Measurements from ENCODE around the gene RYR1.
"Not testable (repeated sequence)": the region's sequence is repeated elsewhere in the genome, so short reads cannot be mapped to it uniquely, and the experiment has no call there.

RYR1 gene

GRCh38 chr19:38569368-38569983, 136.0 kb downstream of the RYR1 start:
- H3K4me3 ChIP-seq (ENCODE audit: low read depth, low read length), result no peak overlapping the region
- DNase-seq (ENCODE audit: low read depth), result no peak
- TF ChIP-seq, protein P1, sequence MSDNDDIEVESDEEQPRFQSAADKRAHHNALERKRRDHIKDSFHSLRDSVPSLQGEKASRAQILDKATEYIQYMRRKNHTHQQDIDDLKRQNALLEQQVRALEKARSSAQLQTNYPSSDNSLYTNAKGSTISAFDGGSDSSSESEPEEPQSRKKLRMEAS (IDR thresholded peaks at IDR 0.05; ENCODE audit: low read depth, low read length), result no peak
- no peak for TF ChIP-seq CTCF (IDR thresholded peaks at IDR 0.05; ENCODE audit: low read depth, low read length)
- no peak for TF ChIP-seq POLR2A (IDR thresholded peaks at IDR 0.05; ENCODE audit: extremely low read depth, insufficient read length)
- no peak for TF ChIP-seq MYC (IDR thresholded peaks at IDR 0.05; ENCODE audit: low read depth, low read length)

DNA sequence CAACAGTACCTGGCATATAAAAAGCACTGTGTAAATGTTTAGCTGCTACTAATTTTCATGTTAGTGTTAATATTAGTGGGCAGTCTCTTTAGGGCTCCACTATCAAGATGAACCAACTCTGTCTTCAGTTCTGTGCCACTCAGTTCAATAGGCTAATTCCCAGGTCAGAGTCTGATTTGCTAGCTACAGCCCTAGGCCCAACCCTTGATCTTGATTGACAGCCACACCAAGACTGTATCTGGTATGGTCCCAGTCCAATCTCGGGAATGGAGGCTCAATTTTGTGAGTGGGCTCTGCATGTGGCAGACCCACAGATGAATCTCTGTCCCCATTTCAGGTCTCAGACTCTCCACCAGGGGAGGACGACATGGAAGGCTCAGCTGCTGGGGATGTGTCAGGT, 138.2 kb downstream of the RYR1 start:
- no peak for DNase-seq (ENCODE audit: low read depth)
- no peak overlapping the region for H3K4me3 ChIP-seq (ENCODE audit: low read depth, low read length)
- TF ChIP-seq CTCF (IDR thresholded peaks at IDR 0.05; ENCODE audit: low read depth, low read length) (no peak), POLR2A (IDR thresholded peaks at IDR 0.05; ENCODE audit: extremely low read depth, insufficient read length) (no peak), MYC (IDR thresholded peaks at IDR 0.05; ENCODE audit: low read depth, low read length) (no peak)
- TF ChIP-seq, protein P1 (IDR thresholded peaks at IDR 0.05; ENCODE audit: low read depth, low read length), result no peak

DNA sequence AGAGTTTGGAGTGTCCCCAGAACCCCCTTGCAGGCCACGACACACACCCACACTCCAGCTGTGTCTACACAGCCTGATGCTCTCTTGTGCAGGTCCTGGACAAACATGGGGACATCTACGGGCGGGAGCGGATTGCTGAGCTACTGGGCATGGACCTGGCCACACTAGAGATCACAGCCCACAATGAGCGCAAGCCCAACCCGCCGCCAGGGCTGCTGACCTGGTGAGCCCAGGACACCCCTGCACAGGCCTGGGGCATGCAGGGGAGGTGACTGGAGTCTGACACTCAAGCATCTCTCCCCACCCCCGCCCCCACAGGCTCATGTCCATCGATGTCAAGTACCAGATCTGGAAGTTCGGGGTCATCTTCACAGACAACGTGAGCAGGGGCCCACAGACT, 144.3 kb downstream of the RYR1 start:
- no peak for DNase-seq (ENCODE audit: low read depth)
- no peak overlapping the region for H3K4me3 ChIP-seq (ENCODE audit: low read depth, low read length)
- TF ChIP-seq, protein P1 (IDR thresholded peaks at IDR 0.05; ENCODE audit: low read depth, low read length), result no peak
- TF ChIP-seq POLR2A (IDR thresholded peaks at IDR 0.05; ENCODE audit: extremely low read depth, insufficient read length), result no peak
- no peak for TF ChIP-seq MYC (IDR thresholded peaks at IDR 0.05; ENCODE audit: low read depth, low read length)

GRCh38 chr19:38579304-38579703, 145.8 kb downstream of the RYR1 start:
- not testable (repeated sequence) for H3K4me3 ChIP-seq (ENCODE audit: low read depth, low read length); DNase-seq (ENCODE audit: low read depth)

DNA sequence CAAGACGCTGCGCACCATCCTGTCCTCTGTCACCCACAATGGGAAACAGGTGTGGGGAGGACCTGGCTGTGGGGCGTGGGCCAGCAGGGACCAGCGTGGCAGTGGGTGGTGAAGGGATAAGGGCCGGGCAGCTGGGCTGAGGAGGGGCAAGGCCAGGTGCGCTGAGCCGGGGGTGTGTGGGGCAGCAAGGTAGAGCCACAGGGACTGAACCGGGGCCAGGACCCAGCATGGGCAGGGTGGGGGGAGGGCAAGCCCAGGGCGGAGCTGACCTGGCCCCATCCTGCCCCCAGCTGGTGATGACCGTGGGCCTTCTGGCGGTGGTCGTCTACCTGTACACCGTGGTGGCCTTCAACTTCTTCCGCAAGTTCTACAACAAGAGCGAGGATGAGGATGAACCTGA, 146.6 kb downstream of the RYR1 start:
- H3K4me3 ChIP-seq (ENCODE audit: low read depth, low read length), result no peak overlapping the region
- DNase-seq (ENCODE audit: low read depth), result no peak
- TF ChIP-seq, protein P1 (IDR thresholded peaks at IDR 0.05; ENCODE audit: low read depth, low read length), result no peak
- no peak for TF ChIP-seq CTCF (IDR thresholded peaks at IDR 0.05; ENCODE audit: low read depth, low read length)
- TF ChIP-seq MYC (IDR thresholded peaks at IDR 0.05; ENCODE audit: low read depth, low read length), result no peak
- TF ChIP-seq POLR2A (IDR thresholded peaks at IDR 0.05; ENCODE audit: extremely low read depth, insufficient read length), result no peak

- TF ChIP-seq, protein P1 (IDR thresholded peaks at IDR 0.05; ENCODE audit: low read depth, low read length), result no peak
- TF ChIP-seq POLR2A (IDR thresholded peaks at IDR 0.05; ENCODE audit: extremely low read depth, insufficient read length), result no peak
- TF ChIP-seq MYC (IDR thresholded peaks at IDR 0.05; ENCODE audit: low read depth, low read length), result no peak
- no peak for TF ChIP-seq CTCF (IDR thresholded peaks at IDR 0.05; ENCODE audit: low read depth, low read length)
- H3K4me3 ChIP-seq (ENCODE audit: low read depth, low read length), result no peak overlapping the region
- no peak for DNase-seq (ENCODE audit: low read depth)
Observed at GRCh38 chr19:38583219-38583984, 149.9 kb downstream of the RYR1 start.
